Stimulated activated CD8-positive, alpha-beta memory T cell treated with anti-CD3 and anti-CD28 coated beads, Interleukin-2, amount 100 ng/mL, for 1 hour (primary cell): Measurements from ENCODE around the gene SLC39A11.

ENCODE experiments used
- DNase-seq, 2 donors: peaks; one replicate each; pipeline ENCODE4 v3.0.0-alpha.2; 2020; ENCODE audit warnings: low read depth in 2 of 2

The SLC39A11 gene

DNA sequence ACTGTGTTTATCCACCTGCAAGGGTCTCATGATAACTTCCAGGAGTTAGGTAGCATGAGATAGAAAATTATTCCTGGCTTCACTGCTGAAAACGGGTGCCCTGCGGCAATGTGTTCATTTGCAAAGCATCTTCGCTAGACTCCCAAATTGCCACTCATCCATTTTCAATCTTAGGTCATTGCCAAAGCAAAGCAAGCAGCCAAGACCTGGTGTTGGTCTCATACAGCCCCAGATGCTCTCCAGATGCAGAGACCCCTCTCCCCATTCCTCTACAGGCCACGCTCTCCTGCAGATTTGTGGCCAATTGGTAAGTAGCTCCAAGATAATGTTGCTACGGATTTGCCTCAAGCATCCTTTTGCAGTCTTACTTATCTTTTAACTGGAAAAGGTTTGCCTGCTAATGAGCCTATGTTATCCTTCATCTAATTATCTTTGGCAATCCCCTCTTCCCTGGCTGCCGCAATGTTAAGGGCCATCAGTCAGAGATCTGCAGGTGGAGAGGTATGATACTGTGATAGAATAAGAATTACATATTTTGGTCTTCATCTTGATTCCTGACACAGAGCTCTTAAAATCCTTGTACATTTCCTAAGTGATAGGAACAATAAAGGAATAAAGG is 222.0 kb downstream of the SLC39A11 start:
- no peak for DNase-seq

GRCh38 chr17:72869630-72870029 is 222.9 kb downstream of the SLC39A11 start:
- no peak for DNase-seq

- DNase-seq: no peak
Measured at GRCh38 chr17:72865954-72866353, 226.5 kb downstream of the SLC39A11 start.

DNA sequence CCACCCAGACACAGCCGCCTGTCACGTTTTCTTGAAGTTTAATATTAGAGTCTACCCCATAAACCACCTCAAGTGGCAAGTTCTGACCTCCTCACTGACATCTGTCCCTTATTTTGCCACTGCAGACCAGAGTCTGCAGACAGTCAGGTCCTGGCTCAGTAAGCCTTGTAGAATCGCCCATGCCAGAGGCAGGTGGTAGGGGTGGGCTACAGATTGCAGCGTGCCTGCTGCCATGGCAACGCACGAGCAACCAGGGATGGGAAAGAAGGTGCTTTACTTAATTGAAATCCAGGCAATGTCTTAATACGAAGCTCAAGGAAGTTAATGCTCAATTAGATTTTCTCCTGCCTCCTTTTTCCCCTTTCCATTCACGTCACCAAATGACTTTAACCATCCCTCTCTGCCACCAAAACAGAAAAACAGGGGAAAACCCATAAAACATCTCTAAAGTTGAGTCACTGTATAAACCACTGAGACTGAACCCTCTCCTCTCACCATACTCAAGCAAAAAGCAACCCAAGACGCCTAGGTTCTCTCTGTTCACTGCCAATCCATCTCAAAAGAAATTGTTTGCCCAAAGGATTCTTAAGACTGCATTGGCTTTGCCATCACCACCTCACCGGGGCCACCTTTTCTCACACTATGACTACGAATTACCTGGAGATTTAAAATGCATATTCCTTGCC is 228.8 kb downstream of the SLC39A11 start:
- DNase-seq: no peak

GRCh38 chr17:72862276-72862999 is 230.1 kb downstream of the SLC39A11 start:
- DNase-seq: no peak

- no peak for DNase-seq
Measured at GRCh38 chr17:72861811-72862210, 230.7 kb downstream of the SLC39A11 start.

- DNase-seq: no peak
Measured at GRCh38 chr17:72860778-72861177, 231.7 kb downstream of the SLC39A11 start.

DNA sequence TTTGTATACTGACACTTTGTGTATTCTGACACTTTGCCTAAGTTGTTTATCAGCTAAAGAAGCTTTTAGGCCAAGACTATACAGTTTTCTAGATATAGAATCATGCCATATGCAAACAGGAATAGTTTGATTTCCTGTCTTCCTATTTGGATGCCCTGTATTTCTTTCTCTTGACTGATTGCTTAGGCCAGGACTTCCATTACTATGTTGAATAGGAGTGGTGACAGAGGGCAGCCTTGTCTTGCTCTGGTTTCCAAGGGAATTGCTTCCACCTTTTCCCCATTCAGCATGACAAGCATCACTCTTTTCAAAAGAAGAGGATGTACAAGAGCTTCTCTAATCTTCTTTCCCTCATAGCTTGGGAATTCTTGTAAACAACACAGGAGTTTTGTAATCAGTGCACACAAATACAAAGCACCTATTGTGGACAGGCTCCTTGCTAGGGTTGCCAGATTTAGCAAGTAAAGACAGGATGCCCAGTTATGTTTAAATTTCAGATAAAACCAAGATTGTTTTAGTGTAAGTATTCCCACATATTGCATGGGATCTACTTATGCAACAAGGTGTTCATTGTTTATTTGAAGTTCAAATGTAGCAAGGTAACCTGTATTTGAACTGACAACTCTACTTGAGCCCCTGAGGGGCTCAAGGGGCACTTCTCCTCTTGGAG is 233.5 kb downstream of the SLC39A11 start:
- no peak for DNase-seq

DNA sequence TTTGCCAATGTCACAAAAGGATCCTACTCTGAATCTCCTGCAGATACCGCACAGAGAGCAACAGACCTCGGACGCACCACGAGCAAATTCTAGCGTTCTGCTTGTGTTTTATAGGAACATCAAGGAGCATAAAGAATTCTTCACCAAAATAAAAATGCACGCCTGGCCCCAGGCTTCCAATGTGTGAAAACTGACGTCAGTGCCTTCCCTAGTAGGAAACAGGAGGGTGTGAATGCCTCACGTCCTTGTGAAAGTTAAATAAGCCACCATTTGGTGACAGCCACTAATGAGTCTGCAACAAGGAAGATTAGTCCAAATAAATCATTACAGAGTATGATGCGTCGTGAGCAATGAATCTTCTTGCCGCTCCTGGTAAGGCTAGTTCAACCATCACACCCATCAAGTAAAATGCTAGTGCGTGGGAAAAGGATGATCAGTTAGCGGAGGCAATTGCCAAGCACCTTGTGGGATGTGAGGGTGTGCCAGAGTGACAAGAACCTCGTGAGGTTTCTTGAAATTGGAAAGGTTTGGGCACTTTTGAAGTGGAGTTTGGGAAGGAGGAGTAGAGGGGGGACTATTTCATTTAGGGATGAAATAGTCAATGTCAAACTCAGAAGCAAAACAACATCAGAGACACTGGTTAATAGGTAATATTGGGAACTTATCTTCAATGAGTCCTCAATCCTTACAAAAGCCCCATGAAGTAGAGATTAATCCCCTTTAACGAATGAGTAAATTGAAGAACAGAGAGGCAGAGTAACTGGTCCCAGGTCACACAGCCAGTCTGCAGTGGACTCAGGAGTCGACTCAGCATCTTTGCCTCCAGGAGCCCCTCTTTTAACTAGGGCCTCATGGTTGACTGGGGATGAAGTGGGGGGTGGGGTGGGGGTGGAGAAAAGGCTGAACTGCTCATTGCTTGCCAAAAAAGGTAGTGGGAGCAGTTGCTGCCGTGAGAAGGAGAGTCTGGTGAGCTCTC is 238.8 kb downstream of the SLC39A11 start:
- DNase-seq: no peak

GRCh38 chr17:72852277-72852938 is 240.1 kb downstream of the SLC39A11 start:
- DNase-seq: no peak

- no peak for DNase-seq
Measured at GRCh38 chr17:72850410-72851118, 241.9 kb downstream of the SLC39A11 start.

- no peak for DNase-seq
Measured at GRCh38 chr17:72846399-72846798, 246.1 kb downstream of the SLC39A11 start.

- no peak for DNase-seq
Measured at GRCh38 chr17:72843591-72843990, 248.9 kb downstream of the SLC39A11 start.

- no peak for DNase-seq
Measured at GRCh38 chr17:72840019-72840418, 252.5 kb downstream of the SLC39A11 start.

GRCh38 chr17:72839131-72839725 is 253.3 kb downstream of the SLC39A11 start:
- no peak for DNase-seq

GRCh38 chr17:72838581-72838980 is 253.9 kb downstream of the SLC39A11 start:
- no peak for DNase-seq

DNA sequence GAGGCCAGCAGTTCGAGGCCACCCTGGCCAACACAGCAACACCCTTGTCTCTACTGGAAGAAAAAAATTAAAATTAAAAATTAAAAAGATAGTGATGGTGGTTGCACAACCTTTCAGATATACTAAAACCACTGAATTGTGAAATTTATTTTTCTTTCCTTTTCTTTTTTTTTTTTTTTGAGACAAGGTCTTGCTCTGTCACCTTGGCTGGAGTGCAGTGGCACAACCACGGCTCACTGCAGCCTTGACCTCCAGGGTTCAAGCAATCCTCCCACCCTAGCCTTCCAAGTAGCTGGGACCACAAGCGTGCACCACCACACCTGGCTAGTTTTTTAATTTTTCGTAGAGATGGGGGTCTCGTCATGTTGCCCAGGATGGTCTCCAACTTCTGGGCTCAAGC is 254.4 kb downstream of the SLC39A11 start:
- DNase-seq: no peak

GRCh38 chr17:72837335-72837734 is 255.2 kb downstream of the SLC39A11 start:
- DNase-seq: no peak

- DNase-seq: no peak
Measured at GRCh38 chr17:72833128-72833765, 259.2 kb downstream of the SLC39A11 start.
